H9 (cell line): ENCODE results near the gene GAK. TPM values are rescaled to one million over a fixed set of nuclear protein-coding genes. Genes with fewer than 3 reads are reported as not detected.
A peak's percentile ranks its signal among the peaks of the same experiment; 100 is the strongest.

Experiments
- DNase-seq: peaks from one replicate; pipeline ENCODE4 v3.0.0-alpha.2; 2017
- H2AFZ ChIP-seq: one replicate; pipeline ENCODE4 v1.6.1; 2013; ENCODE audit warnings: mild to moderate bottlenecking, low read length, control low read depth, moderate library complexity
- H2AK5ac ChIP-seq: 2 replicates; pipeline ENCODE4 v1.6.1; 2013; ENCODE audit warnings: low read length, control low read depth, mixed read lengths; ENCODE audit not compliant: insufficient read length
- H2BK120ac ChIP-seq: one replicate; pipeline ENCODE4 v1.6.1; 2013; ENCODE audit warnings: low read depth, mild to moderate bottlenecking, low read length, control low read depth, inconsistent platforms; ENCODE audit not compliant: poor library complexity, severe bottlenecking
- H2BK12ac ChIP-seq: 2 replicates; pipeline ENCODE4 v1.6.1; 2013; ENCODE audit warnings: low read length, control low read depth, mixed read lengths, low read depth; ENCODE audit not compliant: insufficient read length
- H2BK15ac ChIP-seq: 2 replicates; pipeline ENCODE4 v1.6.1; 2013; ENCODE audit warnings: low read depth, low read length, control low read depth
- H2BK20ac ChIP-seq: one replicate; pipeline ENCODE4 v1.6.1; 2013; ENCODE audit warnings: low read depth, mild to moderate bottlenecking, low read length, control low read depth, inconsistent platforms; ENCODE audit not compliant: poor library complexity, severe bottlenecking
- H2BK5ac ChIP-seq: 2 replicates; pipeline ENCODE4 v1.6.1; 2013; ENCODE audit warnings: low read length, control low read depth, mixed read lengths; ENCODE audit not compliant: insufficient read length
- H3K14ac ChIP-seq: 2 replicates; pipeline ENCODE4 v1.6.1; 2013; ENCODE audit warnings: low read length, control low read depth; ENCODE audit not compliant: insufficient read depth
- H3K18ac ChIP-seq: 2 replicates; pipeline ENCODE4 v1.6.1; 2013; ENCODE audit warnings: low read depth, mild to moderate bottlenecking, mixed read lengths, low read length, control low read depth; ENCODE audit not compliant: insufficient read length
- H3K23ac ChIP-seq: 2 replicates; pipeline ENCODE4 v1.6.1; 2013; ENCODE audit warnings: low read length, control low read depth, mixed read lengths, low read depth; ENCODE audit not compliant: insufficient read length
- H3K23me2 ChIP-seq: 2 replicates; pipeline ENCODE4 v1.6.1; 2013; ENCODE audit warnings: low read depth, mild to moderate bottlenecking, mixed read lengths, low read length, control low read depth; ENCODE audit not compliant: insufficient read length, poor library complexity, severe bottlenecking
- H3K27ac ChIP-seq: 2 replicates; pipeline ENCODE4 v1.5.1; 2013; ENCODE audit warnings: low read length, control low read depth, mixed read lengths, low read depth; ENCODE audit not compliant: insufficient read length
- H3K27me3 ChIP-seq: 2 replicates; pipeline ENCODE4 v1.6.1; 2013; ENCODE audit warnings: low read length, control low read depth, inconsistent platforms; ENCODE audit not compliant: insufficient read depth
- H3K4ac ChIP-seq: 2 replicates; pipeline ENCODE4 v1.6.1; 2013; ENCODE audit warnings: low read depth, mild to moderate bottlenecking, control low read depth, inconsistent platforms, low read length, moderate library complexity
- H3K4me1 ChIP-seq: 2 replicates; pipeline ENCODE4 v1.6.1; 2013; ENCODE audit warnings: low read length, control low read depth, inconsistent platforms; ENCODE audit not compliant: insufficient read depth
- H3K4me2 ChIP-seq: 2 replicates; pipeline ENCODE4 v1.6.1; 2013; ENCODE audit warnings: low read length, control low read depth, mixed read lengths; ENCODE audit not compliant: insufficient read length, insufficient read depth
- H3K56ac ChIP-seq: 2 replicates; pipeline ENCODE4 v1.6.1; 2013; ENCODE audit warnings: low read depth, mild to moderate bottlenecking, mixed read lengths, low read length, control low read depth; ENCODE audit not compliant: insufficient read length
- H3K79me1 ChIP-seq: 2 replicates; pipeline ENCODE4 v1.6.1; 2013; ENCODE audit warnings: low read depth, mild to moderate bottlenecking, moderate library complexity, low read length, control low read depth, inconsistent platforms; ENCODE audit not compliant: insufficient read depth, poor library complexity, severe bottlenecking
- H3K79me2 ChIP-seq: 2 replicates; pipeline ENCODE4 v1.6.1; 2013; ENCODE audit warnings: low read length, control low read depth, inconsistent platforms; ENCODE audit not compliant: insufficient read depth
- H3K9ac ChIP-seq: 2 replicates; pipeline ENCODE4 v1.6.1; 2013; ENCODE audit warnings: low read length, control low read depth, mixed read lengths; ENCODE audit not compliant: insufficient read length; ENCODE audit errors: extremely low read depth
- H3K9me3 ChIP-seq: one replicate; pipeline ENCODE4 v1.6.1; 2013; ENCODE audit warnings: low read depth, low read length, inconsistent platforms; ENCODE audit not compliant: control insufficient read depth
- H3T11ph ChIP-seq: one replicate; pipeline ENCODE4 v1.6.1; 2013; ENCODE audit warnings: mild to moderate bottlenecking, low read length, control low read depth, inconsistent platforms
- H4K20me1 ChIP-seq: one replicate; pipeline ENCODE4 v1.6.1; 2013; ENCODE audit not compliant: control insufficient read depth, insufficient read length, insufficient read depth
- H4K5ac ChIP-seq: 2 replicates; pipeline ENCODE4 v1.6.1; 2013; ENCODE audit warnings: low read depth, mild to moderate bottlenecking, mixed read lengths, low read length, control low read depth; ENCODE audit not compliant: insufficient read length
- H4K8ac ChIP-seq: replicated peaks from 2 replicates; pipeline ENCODE4 v1.6.1; 2013; ENCODE audit warnings: low read length, control low read depth, mixed read lengths, low read depth; ENCODE audit not compliant: insufficient read length
- H4K91ac ChIP-seq: 2 replicates; pipeline ENCODE4 v1.6.1; 2013; ENCODE audit warnings: low read depth, mild to moderate bottlenecking, moderate library complexity, mixed read lengths, low read length, control low read depth; ENCODE audit not compliant: insufficient read length
- H3K27ac Mint-ChIP-seq, 3 experiments: 2 replicates in 2 of 3; 3 replicates in 1 of 3; pipeline ENCODE4 v1.8.0; 2020 to 2021; ENCODE audit warnings: mixed read lengths in 3 of 3, mild to moderate bottlenecking in 1 of 3, moderate library complexity in 1 of 3
- H3K27me3 Mint-ChIP-seq: 2 replicates; pipeline ENCODE4 v1.8.0; 2021; ENCODE audit warnings: low read depth, mild to moderate bottlenecking, moderate library complexity, mixed read lengths
- H3K36me3 Mint-ChIP-seq, 3 experiments: 2 replicates in 2 of 3; 3 replicates in 1 of 3; pipeline ENCODE4 v1.8.0; 2020 to 2021; ENCODE audit warnings: low read depth in 3 of 3, mixed read lengths in 3 of 3; ENCODE audit not compliant: insufficient read depth in 1 of 3
- H3K4me1 Mint-ChIP-seq, 2 experiments: 2 replicates each; pipeline ENCODE4 v1.8.0; 2020; ENCODE audit warnings: mixed read lengths in 2 of 2
- H3K4me3 Mint-ChIP-seq, 2 experiments: 2 replicates in 1 of 2; 3 replicates in 1 of 2; pipeline ENCODE4 v1.8.0; 2020 to 2021; ENCODE audit warnings: mild to moderate bottlenecking in 2 of 2, mixed read lengths in 2 of 2, moderate library complexity in 1 of 2
- H3K9me3 Mint-ChIP-seq, 2 experiments: 2 replicates in 1 of 2; 3 replicates in 1 of 2; pipeline ENCODE4 v1.8.0; 2020; ENCODE audit warnings: mild to moderate bottlenecking in 2 of 2, mixed read lengths in 2 of 2, moderate library complexity in 1 of 2
- WGBS: extraction: QIAGEN DNeasy Blood & Tissue Kit; methylation state at CpG from one replicate; pipeline ENCODE4 v1.1.7; 2013; ENCODE audit warnings: missing lambda C conversion rate, low lambda C conversion rate, mixed read lengths; ENCODE audit not compliant: insufficient read length; ENCODE audit errors: extremely low coverage; 5-methylcytosine and 5-hydroxymethylcytosine counted together
- total RNA-seq: library from RNA; stranded (reverse); gene quantifications from 2 replicates; pipeline ENCODE4 v1.2.1, GENCODE V29; 2021
- TF ChIP-seq, protein P1 (sequence below): fragments of 200-600 bp; sonication (generic); conservative IDR thresholded peaks from 3 replicates; pipeline ENCODE4 v1.8.0; 2021; ENCODE audit warnings: antibody characterized with exemption, mild to moderate bottlenecking

The GAK gene
- total RNA-seq, 1 experiment from 2014 or later, result 80.7 TPM

DNA sequence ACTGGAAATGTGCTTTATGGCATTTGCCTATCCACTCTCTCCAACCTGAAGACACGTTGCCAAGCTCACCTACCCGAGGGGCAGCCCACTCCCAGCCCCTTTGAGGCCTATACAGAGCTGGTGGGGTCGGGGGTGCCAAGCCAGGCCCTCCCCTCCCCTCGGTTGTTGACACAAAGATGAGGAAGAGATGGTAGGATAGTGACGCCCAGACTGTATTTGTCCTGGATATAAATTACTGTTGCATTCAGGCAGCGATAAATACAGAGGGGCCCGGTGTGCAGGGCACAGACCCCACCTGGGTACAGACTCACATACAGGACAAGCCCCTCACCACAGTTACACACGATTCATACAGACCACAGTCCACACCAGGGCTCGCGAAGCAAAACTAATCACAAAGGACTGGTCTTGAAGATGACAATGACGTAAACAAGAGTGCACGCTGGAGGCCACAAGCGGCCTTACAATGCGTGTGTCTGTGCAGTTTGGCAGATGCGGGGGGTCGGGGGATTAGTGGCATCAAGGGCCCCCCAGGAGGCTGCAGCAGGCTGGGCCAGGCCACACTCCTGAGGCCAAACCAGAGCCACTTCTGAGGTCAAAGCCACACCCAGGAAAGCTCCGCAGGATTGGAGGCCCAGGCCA lies 26.7 kb upstream of the GAK start:
- Histone ChIP-seq H2BK120ac (no peak overlapping the region), H3K18ac (no peak overlapping the region), H3T11ph (no peak overlapping the region), H3K14ac (no peak overlapping the region; the same call in 1 of the 2 replicates), H2BK5ac (no peak overlapping the region), H3K79me1 (no peaks in the 10 kb centered on the region), H3K4me1 (no peaks in the 10 kb centered on the region), H3K27me3 (no peaks in the 10 kb centered on the region), H3K56ac (no peak overlapping the region), H3K23me2 (no peaks in the 10 kb centered on the region), H2AFZ (no peak overlapping the region), H3K79me2 (no peaks in the 10 kb centered on the region), H4K91ac (no peak overlapping the region), H3K4me2 (no peak overlapping the region), H2BK12ac (no peak overlapping the region), H2BK20ac (no peak overlapping the region), H3K9me3 (no peaks in the 10 kb centered on the region), H4K20me1 (no peaks in the 10 kb centered on the region), H3K4ac (no peak overlapping the region), H3K9ac (no peak overlapping the region), H3K27ac (no peak overlapping the region), H4K5ac (no peak overlapping the region), H4K8ac (no peak overlapping the region), H3K23ac (no peak overlapping the region), H2BK15ac (no peak overlapping the region), H2AK5ac (no peak overlapping the region)
- WGBS, result no CpG with 5 or more reads among the region's 17 CpGs
- Mint-ChIP-seq H3K9me3 (no peaks in the 10 kb centered on the region), H3K4me1 (no peaks in the 10 kb centered on the region), H3K27me3 (no peaks in the 10 kb centered on the region), H3K36me3 (peaks cover 0 to 5% (median 0%) of the 10 kb centered on the region in 3 experiments; a peak in 1 of 7 replicates), H3K27ac (peak overlapping the region in 2 of 3 experiments; percentile 44 to 83; a peak in 1 of 7 replicates), H3K4me3 (no peak overlapping the region)
- TF ChIP-seq, protein P1, sequence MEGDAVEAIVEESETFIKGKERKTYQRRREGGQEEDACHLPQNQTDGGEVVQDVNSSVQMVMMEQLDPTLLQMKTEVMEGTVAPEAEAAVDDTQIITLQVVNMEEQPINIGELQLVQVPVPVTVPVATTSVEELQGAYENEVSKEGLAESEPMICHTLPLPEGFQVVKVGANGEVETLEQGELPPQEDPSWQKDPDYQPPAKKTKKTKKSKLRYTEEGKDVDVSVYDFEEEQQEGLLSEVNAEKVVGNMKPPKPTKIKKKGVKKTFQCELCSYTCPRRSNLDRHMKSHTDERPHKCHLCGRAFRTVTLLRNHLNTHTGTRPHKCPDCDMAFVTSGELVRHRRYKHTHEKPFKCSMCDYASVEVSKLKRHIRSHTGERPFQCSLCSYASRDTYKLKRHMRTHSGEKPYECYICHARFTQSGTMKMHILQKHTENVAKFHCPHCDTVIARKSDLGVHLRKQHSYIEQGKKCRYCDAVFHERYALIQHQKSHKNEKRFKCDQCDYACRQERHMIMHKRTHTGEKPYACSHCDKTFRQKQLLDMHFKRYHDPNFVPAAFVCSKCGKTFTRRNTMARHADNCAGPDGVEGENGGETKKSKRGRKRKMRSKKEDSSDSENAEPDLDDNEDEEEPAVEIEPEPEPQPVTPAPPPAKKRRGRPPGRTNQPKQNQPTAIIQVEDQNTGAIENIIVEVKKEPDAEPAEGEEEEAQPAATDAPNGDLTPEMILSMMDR, result no peak
- DNase-seq, result no peak
